Measurements from ENCODE around the gene GP5. TPM values are rescaled to one million over a fixed set of nuclear protein-coding genes. Genes with fewer than 3 reads are reported as not detected.

The GP5 gene
- under 0.01 and 0.28 TPM in 2 replicates for total RNA-seq

GRCh38 chr3:194399166-194399565 is at the start of gene GP5:
GP5 (minus strand) TSS chr3:194399266; CDS start chr3:194398282, 984 bp downstream.
- no peak for DNase-seq

DNA sequence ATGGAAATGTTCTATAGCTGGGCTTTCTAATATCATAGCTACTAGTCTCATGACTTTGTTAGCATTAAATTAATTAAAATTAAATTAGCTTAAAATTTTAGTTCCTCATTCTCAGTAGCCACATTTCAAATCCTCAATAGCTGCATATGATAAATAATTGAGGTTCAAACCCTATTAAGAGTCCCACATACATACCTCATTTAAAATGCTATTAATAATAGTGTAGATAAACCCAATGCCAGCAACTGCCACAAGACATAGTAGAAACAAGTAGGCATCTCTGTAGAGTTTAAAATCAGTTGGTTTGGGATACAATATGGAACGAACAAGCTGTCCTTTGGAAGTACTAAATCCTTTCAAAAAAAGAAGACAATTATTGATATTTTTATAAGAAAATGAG is 48.6 kb upstream of the GP5 start:
- DNase-seq = no peak

DNA sequence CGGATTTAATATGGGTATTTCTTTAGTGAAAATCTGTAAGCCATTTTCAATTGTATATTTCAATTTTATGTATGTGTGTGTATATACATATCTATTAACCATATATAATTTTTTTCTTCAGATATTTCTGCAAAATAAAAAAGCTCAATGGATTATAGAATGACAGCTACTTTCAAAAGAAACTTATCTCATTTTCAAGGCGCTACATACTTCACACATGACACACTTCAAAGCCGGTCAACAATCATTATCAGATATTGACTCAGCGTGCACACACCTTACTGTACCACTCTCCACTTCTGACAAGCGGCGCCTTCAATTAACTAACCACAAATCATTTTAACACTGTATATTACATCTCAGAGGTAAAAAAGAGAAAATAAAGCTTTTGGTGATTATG is 48.1 kb upstream of the GP5 start:
- DNase-seq = no peak

- DNase-seq = no peak
Measured at GRCh38 chr3:194446754-194447153, 47.7 kb upstream of the GP5 start.

GRCh38 chr3:194446172-194446571 is 47.1 kb upstream of the GP5 start:
- no peak for DNase-seq

DNA sequence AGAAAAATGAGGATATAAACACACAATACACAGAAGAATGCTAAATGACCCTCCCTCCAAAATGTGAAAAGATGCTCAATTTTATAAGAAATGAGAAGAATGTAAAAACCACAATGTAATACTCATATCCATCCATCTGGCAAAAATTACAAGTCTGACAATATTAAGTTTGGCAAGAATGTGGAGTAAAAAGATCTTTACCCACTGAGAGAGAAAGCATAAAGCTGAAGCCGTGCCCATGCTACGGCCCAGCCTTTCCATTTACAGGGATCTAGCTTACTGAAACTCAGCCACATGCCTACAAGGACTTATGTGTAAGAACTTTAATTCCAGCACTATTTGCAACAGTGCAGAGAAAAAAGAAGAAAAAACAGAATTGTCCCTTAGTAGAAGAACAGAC is 44.8 kb upstream of the GP5 start:
- no peak for DNase-seq

DNA sequence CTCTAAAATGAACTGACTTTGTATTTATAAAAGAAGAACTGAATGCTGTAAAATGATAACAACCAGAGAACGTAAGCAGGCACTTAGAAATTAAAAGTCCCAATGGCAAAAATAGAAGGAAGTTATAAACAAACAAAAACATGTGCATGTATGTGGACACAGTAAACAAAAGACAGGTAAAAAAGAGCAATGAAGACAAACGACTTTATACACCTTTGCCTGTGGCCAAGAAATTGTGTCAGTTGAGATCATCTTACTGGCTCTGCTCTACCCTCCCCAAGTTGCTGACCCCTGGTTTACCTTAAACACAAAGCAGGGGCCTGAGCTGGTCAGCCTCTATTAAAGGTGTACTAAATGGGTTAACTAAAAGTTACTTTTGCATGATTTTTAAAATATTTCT is 41.7 kb upstream of the GP5 start:
- DNase-seq = no peak

GRCh38 chr3:194439881-194440550 is 41.0 kb upstream of the GP5 start:
- DNase-seq = no peak

DNA sequence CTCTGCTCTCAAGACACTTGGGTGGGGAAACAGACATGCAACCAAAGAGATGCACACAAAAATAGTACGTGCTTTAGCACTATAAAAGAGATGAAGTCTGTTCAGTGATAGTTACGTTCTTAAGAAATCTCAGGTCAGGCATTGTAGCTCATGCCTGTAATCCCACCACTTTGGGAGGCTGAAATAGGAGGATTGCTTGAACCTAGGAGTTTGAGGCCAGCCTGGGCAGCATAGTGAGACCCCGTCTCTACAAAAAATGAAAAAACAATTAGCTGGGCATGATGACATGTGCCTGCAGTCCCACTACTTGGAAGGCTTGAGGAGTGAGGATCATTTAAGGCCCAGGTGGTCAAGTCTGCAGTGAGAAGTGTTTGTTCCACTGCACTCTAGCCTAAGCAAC is 35.4 kb upstream of the GP5 start:
- DNase-seq = no peak

GRCh38 chr3:194431554-194431953 is 32.5 kb upstream of the GP5 start:
- DNase-seq = no peak

DNA sequence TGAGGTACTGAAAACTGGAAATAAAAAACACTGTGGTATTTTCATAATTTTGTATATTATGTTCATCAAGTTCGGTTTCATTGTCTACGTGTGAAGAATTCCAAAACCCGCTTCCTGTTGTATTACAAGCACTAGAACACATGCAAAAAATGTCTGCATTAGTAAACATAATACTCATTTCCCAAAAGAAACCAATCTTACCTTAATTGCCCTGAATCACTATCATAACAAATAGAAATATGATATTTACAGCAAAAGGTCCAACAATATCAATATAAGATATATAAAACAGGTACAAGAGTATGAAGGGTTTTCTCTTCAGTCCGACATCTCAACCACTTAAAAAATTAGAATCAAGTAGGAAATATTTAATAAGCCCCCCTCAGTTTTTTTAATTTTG is 26.3 kb upstream of the GP5 start:
- peak; percentile 46 for DNase-seq

DNA sequence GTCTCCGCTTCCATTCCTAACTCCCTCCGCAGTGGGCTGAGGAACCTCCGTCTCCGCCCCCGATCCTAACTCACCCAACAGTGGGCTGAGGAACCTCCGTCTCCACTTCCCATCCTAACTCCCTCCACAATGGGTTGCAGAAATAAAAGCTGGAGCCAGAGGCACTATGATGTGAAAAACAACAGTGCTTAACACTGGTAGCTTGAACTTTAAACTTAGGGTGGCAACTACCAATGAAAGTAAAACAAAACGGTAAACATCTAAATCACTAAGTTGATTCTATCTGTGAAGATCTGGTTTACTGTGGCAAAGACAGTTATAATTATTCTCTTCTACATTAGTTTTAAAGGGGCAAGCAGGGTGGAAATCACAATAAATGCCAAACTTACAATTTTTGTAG is 25.9 kb upstream of the GP5 start:
- no peak for DNase-seq

DNA sequence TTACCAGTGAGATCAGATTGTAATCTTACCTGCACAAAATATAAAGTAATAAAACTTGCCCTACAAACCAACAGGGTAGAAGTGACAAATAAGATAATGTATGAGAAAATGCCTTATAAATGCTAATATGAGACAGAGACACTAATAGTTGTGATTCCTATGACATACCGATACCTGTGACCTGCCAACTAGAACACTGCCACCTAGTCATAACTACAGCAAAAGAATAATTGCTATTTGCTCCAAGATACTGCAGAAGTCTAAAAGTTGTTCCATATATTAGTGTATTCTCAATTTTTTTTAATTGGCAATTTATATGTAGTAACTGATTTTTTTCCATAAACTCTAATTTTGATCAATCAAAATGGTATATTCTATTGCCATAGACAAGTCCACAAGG is 25.3 kb upstream of the GP5 start:
- DNase-seq = no peak

GRCh38 chr3:194423317-194423716 is 24.3 kb upstream of the GP5 start:
- DNase-seq = peak; percentile 6

GRCh38 chr3:194422188-194422587 is 23.1 kb upstream of the GP5 start:
- DNase-seq = peak; percentile 51

GRCh38 chr3:194418671-194419070 is 19.6 kb upstream of the GP5 start:
- no peak for DNase-seq

DNA sequence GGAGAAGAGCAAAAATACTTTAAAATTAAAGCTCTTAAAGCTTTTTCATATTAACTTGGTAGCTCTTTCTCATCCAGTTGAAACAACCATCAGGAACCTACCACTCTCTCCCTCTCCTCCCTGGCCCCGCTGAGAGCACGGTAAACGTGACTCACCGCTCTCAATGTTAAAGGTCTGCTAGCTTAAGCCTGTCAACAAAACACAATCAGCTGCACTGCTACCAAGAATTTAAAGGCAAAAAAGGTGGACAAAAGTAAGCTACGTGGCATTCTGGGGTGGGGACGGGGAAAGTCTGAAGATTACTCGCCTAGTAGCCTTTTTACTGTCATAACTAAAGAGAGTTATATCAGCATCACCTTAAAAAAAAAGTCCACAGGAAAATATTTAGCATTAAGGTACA is 8.4 kb upstream of the GP5 start:
- DNase-seq = peak; percentile 69

DNA sequence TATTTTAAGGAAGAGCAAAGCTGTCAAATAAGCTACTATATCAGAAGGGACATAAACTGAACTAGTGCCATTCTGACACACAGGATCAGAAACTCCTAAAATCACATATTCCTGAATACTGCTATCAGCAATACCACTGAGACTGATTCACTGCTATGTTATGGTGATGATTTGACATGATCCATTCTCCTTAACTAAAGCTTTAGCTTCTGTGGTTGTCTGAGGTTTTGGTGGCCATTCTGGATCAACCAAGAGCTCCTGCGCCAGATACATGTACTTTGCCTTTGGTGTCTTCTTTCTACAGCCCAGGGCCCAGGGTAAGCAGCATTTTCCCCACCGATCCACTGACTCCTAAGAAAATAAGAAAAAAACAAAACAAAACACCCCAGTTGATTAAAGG is 6.7 kb upstream of the GP5 start:
- no peak for DNase-seq

- peak; percentile 84 for DNase-seq
Measured at GRCh38 chr3:194404365-194405140, 5.5 kb upstream of the GP5 start.

DNA sequence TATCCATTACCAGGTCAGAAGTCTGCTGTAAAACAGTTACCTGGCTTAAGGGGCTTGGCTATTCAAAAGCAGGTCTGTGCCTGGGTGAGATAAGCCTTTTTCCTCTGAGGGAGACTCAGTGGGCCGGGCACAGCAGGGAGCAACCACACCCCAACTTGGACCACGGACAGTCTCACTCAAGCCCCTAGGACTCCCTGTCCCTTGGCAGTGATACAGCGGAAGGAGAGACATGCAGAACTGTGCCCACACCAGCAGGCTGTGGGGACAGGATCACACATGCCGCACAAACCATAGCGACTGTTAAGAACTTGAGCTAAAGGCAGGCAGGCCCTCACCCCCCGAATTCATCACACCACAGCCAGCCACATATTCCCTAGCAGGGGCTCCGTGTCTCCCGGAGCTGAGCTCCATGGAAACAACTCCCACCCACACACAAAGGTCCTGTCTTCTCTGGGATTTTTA is 2.8 kb upstream of the GP5 start:
- DNase-seq = no peak

DNA sequence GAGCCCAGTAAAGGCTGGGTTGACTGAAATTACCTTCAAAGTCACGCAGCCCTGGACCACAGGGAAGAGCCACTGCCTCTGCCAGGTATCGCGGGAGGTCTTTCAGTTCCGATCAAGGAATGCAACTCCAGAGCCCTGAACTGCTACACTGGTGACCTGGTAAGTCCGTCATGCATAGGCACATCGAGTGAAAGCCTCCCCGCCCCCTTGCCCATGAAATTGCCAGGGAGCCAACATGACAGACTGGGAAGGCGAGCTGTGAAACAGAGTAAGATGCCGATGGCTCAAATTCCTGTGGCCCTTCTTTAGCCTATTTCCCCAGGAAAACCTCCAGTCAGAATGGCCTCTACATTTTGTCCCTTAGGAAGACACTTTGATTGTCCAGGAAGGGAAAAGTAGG is 2.3 kb upstream of the GP5 start:
- DNase-seq = no peak

GRCh38 chr3:194399874-194400411 is 877 bp upstream of the GP5 start:
- no peak for DNase-seq

DNA sequence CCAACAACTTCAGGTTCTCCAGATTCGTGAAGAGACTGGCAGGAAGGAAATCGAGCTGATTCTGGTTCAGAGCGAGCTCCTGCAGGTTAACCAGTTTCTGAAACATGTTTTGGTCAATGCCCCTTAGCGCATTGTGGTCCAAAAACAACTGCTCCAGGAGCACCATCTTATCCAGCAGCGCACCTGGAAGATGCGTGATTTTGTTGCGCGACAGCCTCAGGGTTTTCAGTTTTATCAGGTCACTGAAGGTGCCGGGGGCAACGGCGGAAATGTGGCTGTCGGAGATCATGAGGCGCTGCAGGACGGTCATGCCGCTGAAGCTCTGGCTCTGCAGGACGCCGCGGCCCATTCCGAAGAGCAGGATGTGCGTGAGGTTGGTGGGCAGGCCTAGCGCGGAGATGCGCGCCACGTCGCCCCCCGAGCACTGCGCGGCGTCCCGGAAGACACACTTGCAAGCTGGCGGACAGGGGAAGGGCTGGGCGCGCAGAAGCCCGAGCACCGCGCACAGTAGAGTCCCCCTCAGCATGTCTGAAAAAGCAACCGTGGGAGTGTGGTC is 1.2 kb downstream of the GP5 start:
- DNase-seq = peak; percentile 51

Data from dermis blood vessel endothelial cell (primary cell).